ENCODE results near the gene PCSK5. TPM values are rescaled to one million over a fixed set of nuclear protein-coding genes. Genes with fewer than 3 reads are reported as not detected.

PCSK5 gene
- total RNA-seq, 2 experiments from 2014 or later = 0.76 TPM; not detected in 1

GRCh38 chr9:75941577-75942311, 51.3 kb downstream of the PCSK5 start:
- CTCF ChIA-PET (ENCODE audit: unreplicated experiment) = no interaction called here
- BruUV-seq (replicated peaks) = no TSS peak

GRCh38 chr9:75946766-75947165, 56.3 kb downstream of the PCSK5 start:
- H3K79me2 ChIP-seq (ENCODE audit: insufficient read depth, low read depth, low read length) = no peaks in the 10 kb centered on the region
- DNase-seq (ENCODE audit: low spot score) = no peak
- H3K27ac ChIP-seq (ENCODE audit: low read depth, low read length, poor library complexity, severe bottlenecking) = no peak overlapping the region
- ChIA-PET POLR2A (no interaction called here), CTCF (ENCODE audit: unreplicated experiment) (no interaction called here)
- TF ChIP-seq CTCF (conservative IDR thresholded peaks at IDR 0.05; ENCODE audit: low read length) (no peak), EZH2phosphoT487 (IDR thresholded peaks at IDR 0.05; ENCODE audit: borderline replicate concordance, low read depth, low read length) (no peak)
- no peaks in the 10 kb centered on the region for H3K9me3 ChIP-seq (ENCODE audit: low read length)
- H2AFZ ChIP-seq (ENCODE audit: low read length) = no peak overlapping the region
- intact Hi-C loops (cut with micrococcal nuclease; ENCODE audit: unreplicated experiment) = no loop called here
- no peak overlapping the region for H3K4me3 ChIP-seq (ENCODE audit: low read depth, low read length, poor library complexity, severe bottlenecking)
- H3K4me1 ChIP-seq (ENCODE audit: insufficient read depth, low read length, poor library complexity, severe bottlenecking) = no peaks in the 10 kb centered on the region
- no peaks in the 10 kb centered on the region for H4K20me1 ChIP-seq (ENCODE audit: insufficient read depth, low read length)
- no peaks in the 10 kb centered on the region for H3K9me2 ChIP-seq (ENCODE audit: insufficient read depth, low read length)
- H3K4me2 ChIP-seq (ENCODE audit: low read length) = no peak overlapping the region
- BruUV-seq (replicated peaks) = no TSS peak
- H3K36me3 ChIP-seq (ENCODE audit: insufficient read depth, low read length) = no peaks in the 10 kb centered on the region

More at GRCh38 chr9:75941577-75942311, 51.3 kb downstream of the PCSK5 start:
- POLR2A ChIA-PET = no interaction called here
- Histone ChIP-seq H3K9me2 (ENCODE audit: insufficient read depth, low read length) (no peaks in the 10 kb centered on the region), H3K27ac (ENCODE audit: low read depth, low read length, poor library complexity, severe bottlenecking) (no peak overlapping the region), H4K20me1 (ENCODE audit: insufficient read depth, low read length) (no peaks in the 10 kb centered on the region), H3K4me1 (ENCODE audit: insufficient read depth, low read length, poor library complexity, severe bottlenecking) (no peaks in the 10 kb centered on the region), H3K36me3 (ENCODE audit: insufficient read depth, low read length) (no peaks in the 10 kb centered on the region), H3K4me3 (ENCODE audit: low read depth, low read length, poor library complexity, severe bottlenecking) (no peak overlapping the region), H3K4me2 (ENCODE audit: low read length) (no peak overlapping the region), H2AFZ (ENCODE audit: low read length) (no peak overlapping the region), H3K9me3 (ENCODE audit: low read length) (no peaks in the 10 kb centered on the region), H3K79me2 (ENCODE audit: insufficient read depth, low read depth, low read length) (no peaks in the 10 kb centered on the region)
- no peak for DNase-seq (ENCODE audit: low spot score)
- TF ChIP-seq EZH2phosphoT487 (IDR thresholded peaks at IDR 0.05; ENCODE audit: borderline replicate concordance, low read depth, low read length) = no peak
- TF ChIP-seq CTCF (conservative IDR thresholded peaks at IDR 0.05; ENCODE audit: low read length) = no peak
- intact Hi-C loops (cut with micrococcal nuclease; ENCODE audit: unreplicated experiment) = no loop called here

GRCh38 chr9:75947233-75947632, 56.8 kb downstream of the PCSK5 start:
- Histone ChIP-seq H3K9me3 (ENCODE audit: low read length) (no peaks in the 10 kb centered on the region), H3K4me1 (ENCODE audit: insufficient read depth, low read length, poor library complexity, severe bottlenecking) (no peaks in the 10 kb centered on the region), H3K4me3 (ENCODE audit: low read depth, low read length, poor library complexity, severe bottlenecking) (no peak overlapping the region), H3K79me2 (ENCODE audit: insufficient read depth, low read depth, low read length) (no peaks in the 10 kb centered on the region), H3K9me2 (ENCODE audit: insufficient read depth, low read length) (no peaks in the 10 kb centered on the region), H3K36me3 (ENCODE audit: insufficient read depth, low read length) (no peaks in the 10 kb centered on the region), H3K4me2 (ENCODE audit: low read length) (no peak overlapping the region), H2AFZ (ENCODE audit: low read length) (no peak overlapping the region), H3K27ac (ENCODE audit: low read depth, low read length, poor library complexity, severe bottlenecking) (no peak overlapping the region), H4K20me1 (ENCODE audit: insufficient read depth, low read length) (no peaks in the 10 kb centered on the region)
- intact Hi-C loops (cut with micrococcal nuclease; ENCODE audit: unreplicated experiment) = no loop called here
- CTCF ChIA-PET (ENCODE audit: unreplicated experiment) = no interaction called here
- no peak for DNase-seq (ENCODE audit: low spot score)
- no TSS peak for BruUV-seq (replicated peaks)
- TF ChIP-seq EZH2phosphoT487 (IDR thresholded peaks at IDR 0.05; ENCODE audit: borderline replicate concordance, low read depth, low read length) = no peak
- TF ChIP-seq CTCF (conservative IDR thresholded peaks at IDR 0.05; ENCODE audit: low read length) = no peak
- POLR2A ChIA-PET = no interaction called here

All from OCI-LY7 (cell line).